Lower lobe of right lung (tissue), 2 donors: Measurements from ENCODE around the gene WNK4. TPM values are rescaled to one million over a fixed set of nuclear protein-coding genes. Genes with fewer than 3 reads are reported as not detected.

ENCODE experiments used
- ATAC-seq, 2 donors: fragments of 200-7000 bp; cut with Tn5 transposase; one replicate each; pipeline ENCODE4 v1.9.1; 2020 to 2022; ENCODE audit warnings: mild to moderate bottlenecking in 2 of 2, moderate library complexity in 2 of 2
- DNase-seq: peaks from one replicate; pipeline ENCODE4 v3.0.0-alpha.2; 2020
- H3K27ac ChIP-seq: fragments of 200-600 bp; one replicate; pipeline ENCODE4 v1.8.0; 2022
- H3K27me3 ChIP-seq: fragments of 200-600 bp; one replicate; pipeline ENCODE4 v1.8.0; 2022; ENCODE audit warnings: low read depth
- H3K36me3 ChIP-seq: fragments of 200-600 bp; one replicate; pipeline ENCODE4 v1.8.0; 2022; ENCODE audit warnings: mild to moderate bottlenecking
- H3K4me1 ChIP-seq: fragments of 200-600 bp; one replicate; pipeline ENCODE4 v1.8.0; 2022
- H3K4me3 ChIP-seq: fragments of 200-600 bp; one replicate; pipeline ENCODE4 v1.8.0; 2022; ENCODE audit warnings: mild to moderate bottlenecking
- H3K9me3 ChIP-seq: fragments of 200-600 bp; one replicate; pipeline ENCODE4 v1.8.0; 2022
- CTCF ChIP-seq: fragments of 200-600 bp; IDR thresholded peaks from one replicate; pipeline ENCODE4 v1.8.0; 2022; ENCODE audit warnings: antibody characterized with exemption, mild to moderate bottlenecking
- intact Hi-C: fragments of 100-400 bp; cut with DNase I; formaldehyde crosslinking; loops from one replicate; pipeline ENCODE4 v1.11.0; 2022
- total RNA-seq: library from RNA; stranded (reverse); fragmentation: NEBNext Ultra II Directional; extraction: Animal tissue kit (Norgen Biotek cat#: 25700); gene quantifications from one replicate; pipeline ENCODE4 v1.2.1, GENCODE V29; 2021
- donor health status: DM: no; HTN: yes; CAD: no; lungs with severe emphysema.

WNK4 gene
- total RNA-seq, 1 donor from 2014 or later, result 0.47 TPM

- peak within 1 kb of the TSS; percentile 85 for H3K27ac ChIP-seq
- intact Hi-C loops, result no loop called here
- H3K9me3 ChIP-seq, result no peaks in the 10 kb centered on the region
- peaks cover 46% of the 10 kb centered on the region for H3K4me1 ChIP-seq
- TF ChIP-seq CTCF, result no peak
- ATAC-seq (peak; percentile 98 to 99), DNase-seq (peak; percentile 91)
- H3K4me3 ChIP-seq, result peak within 1 kb of the TSS; percentile 84
- no peaks in the 10 kb centered on the region for H3K27me3 ChIP-seq
- H3K36me3 ChIP-seq, result no peaks in the 10 kb centered on the region
These were observed 35.4 kb upstream of the WNK4 start, which contains the start of gene EZH1 for GRCh38 chr17:42744806-42745617. EZH1 (minus strand) TSS chr17:42745040; CDS start chr17:42728941, 16,099 bp downstream.

GRCh38 chr17:42748202-42748907 lies 32.1 kb upstream of the WNK4 start:
- no peak overlapping the region for H3K4me3 ChIP-seq
- no peak for TF ChIP-seq CTCF
- H3K9me3 ChIP-seq, result no peaks in the 10 kb centered on the region
- H3K4me1 ChIP-seq, result peaks cover 41% of the 10 kb centered on the region
- no peak for DNase-seq
- no peak for ATAC-seq
- peak overlapping the region; percentile 42 for H3K27ac ChIP-seq
- no peaks in the 10 kb centered on the region for H3K36me3 ChIP-seq
- intact Hi-C loops, result no loop called here
- H3K27me3 ChIP-seq, result no peaks in the 10 kb centered on the region

GRCh38 chr17:42748908-42749798 lies 31.3 kb upstream of the WNK4 start:
- no peak for TF ChIP-seq CTCF
- H3K9me3 ChIP-seq, result no peaks in the 10 kb centered on the region
- no peaks in the 10 kb centered on the region for H3K36me3 ChIP-seq
- peak overlapping the region; percentile 19 for H3K27ac ChIP-seq
- no peaks in the 10 kb centered on the region for H3K27me3 ChIP-seq
- peaks cover 33% of the 10 kb centered on the region for H3K4me1 ChIP-seq
- intact Hi-C loops, result no loop called here
- ATAC-seq (no peak), DNase-seq (no peak)
- no peak overlapping the region for H3K4me3 ChIP-seq

GRCh38 chr17:42750739-42751344 lies 29.6 kb upstream of the WNK4 start:
- Histone ChIP-seq H3K4me3 (no peak overlapping the region), H3K36me3 (no peaks in the 10 kb centered on the region), H3K9me3 (no peaks in the 10 kb centered on the region), H3K27ac (peak overlapping the region; percentile 19), H3K27me3 (no peaks in the 10 kb centered on the region), H3K4me1 (peaks cover 26% of the 10 kb centered on the region)
- intact Hi-C loops, result no loop called here
- ATAC-seq, result peak in 1 of 2 donors; percentile 68
- TF ChIP-seq CTCF, result no peak
- no peak for DNase-seq

GRCh38 chr17:42751628-42752027 lies 28.8 kb upstream of the WNK4 start:
- intact Hi-C loops, result no loop called here
- DNase-seq (no peak), ATAC-seq (no peak)
- no peaks in the 10 kb centered on the region for H3K27me3 ChIP-seq
- H3K4me3 ChIP-seq, result no peak overlapping the region
- no peaks in the 10 kb centered on the region for H3K36me3 ChIP-seq
- H3K4me1 ChIP-seq, result peaks cover 26% of the 10 kb centered on the region
- TF ChIP-seq CTCF, result no peak
- H3K9me3 ChIP-seq, result no peaks in the 10 kb centered on the region
- H3K27ac ChIP-seq, result no peak overlapping the region
